HG02885 (cell line): Measurements from ENCODE around the gene HJURP.

Experiments
- ATAC-seq: cut with Tn5 transposase; IDR thresholded peaks from one replicate; pipeline ENCODE4 v1.9.1; 2021; ENCODE audit warnings: mild to moderate bottlenecking; ENCODE audit not compliant: unreplicated experiment, poor library complexity

The HJURP gene

DNA sequence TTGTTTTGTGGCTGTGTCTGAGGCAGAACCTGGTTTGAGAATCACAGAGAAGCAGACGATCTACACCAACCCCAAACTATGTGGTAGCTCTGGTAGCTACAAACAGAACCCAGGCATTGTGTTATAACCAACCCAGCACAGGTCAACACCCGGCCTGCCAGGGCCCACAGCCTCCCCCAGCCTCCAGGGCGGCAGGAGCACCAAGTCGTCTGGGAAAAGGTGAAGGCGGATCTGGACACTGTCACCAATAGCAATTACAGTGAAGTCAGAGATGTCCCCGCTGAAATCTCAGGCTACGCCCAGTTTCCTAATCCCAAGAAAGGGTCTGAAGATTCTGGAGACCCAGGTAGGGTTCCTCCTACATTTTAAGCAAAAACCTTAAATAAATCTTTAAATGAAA, 3.6 kb downstream of the HJURP start:
- no peak for ATAC-seq

DNA sequence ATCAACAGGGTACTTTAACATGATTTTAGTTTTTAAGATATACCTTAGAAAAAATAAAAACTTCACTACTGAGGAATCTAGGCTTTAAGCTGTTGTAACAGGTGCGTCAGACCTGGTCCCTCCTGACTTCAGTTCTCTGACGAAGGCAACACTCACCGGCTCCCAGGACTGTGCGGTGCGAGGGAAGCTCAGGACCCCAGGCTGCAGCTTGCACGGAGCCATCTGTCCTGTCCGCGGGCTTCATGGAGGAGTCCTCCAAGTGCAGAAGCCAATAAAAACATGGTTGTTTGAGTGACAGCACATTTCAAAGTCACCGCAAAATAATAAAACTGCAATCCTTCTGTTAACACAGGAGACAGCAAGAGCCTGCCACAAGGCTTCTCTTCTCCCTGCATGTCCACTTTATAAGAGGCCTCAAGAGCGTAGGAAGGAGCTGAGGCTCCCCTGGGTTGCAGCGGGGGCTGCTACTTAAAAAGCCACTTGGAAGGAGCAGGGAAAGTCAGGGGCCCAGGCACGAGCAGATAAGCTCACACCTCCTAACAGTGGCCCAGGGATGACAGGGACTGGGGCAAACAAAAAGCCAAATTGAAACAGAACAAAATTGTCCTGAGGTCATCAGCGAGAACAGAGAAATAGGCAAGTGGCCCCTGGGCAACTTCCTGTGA, 4.6 kb downstream of the HJURP start:
- no peak for ATAC-seq

DNA sequence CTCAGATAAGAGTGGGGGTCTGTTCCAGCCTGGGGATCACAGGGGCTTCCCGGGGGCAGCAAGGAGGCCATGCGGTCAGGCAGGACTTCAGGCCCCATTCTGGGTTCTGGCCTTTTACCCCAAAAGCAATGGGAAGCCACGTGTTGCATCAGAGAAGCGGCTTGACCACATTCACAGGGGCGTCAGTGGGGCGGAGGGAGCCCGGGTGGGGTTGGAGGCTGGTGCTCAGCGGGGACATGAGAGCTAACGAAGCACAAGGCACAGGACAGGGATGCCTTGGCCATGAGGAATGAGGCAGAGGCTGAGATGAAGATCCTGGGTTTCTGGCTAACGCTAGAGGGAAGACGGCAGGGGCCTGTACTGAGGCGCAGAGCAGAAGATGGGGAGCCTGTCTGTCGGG, 6.1 kb downstream of the HJURP start:
- no peak for ATAC-seq

DNA sequence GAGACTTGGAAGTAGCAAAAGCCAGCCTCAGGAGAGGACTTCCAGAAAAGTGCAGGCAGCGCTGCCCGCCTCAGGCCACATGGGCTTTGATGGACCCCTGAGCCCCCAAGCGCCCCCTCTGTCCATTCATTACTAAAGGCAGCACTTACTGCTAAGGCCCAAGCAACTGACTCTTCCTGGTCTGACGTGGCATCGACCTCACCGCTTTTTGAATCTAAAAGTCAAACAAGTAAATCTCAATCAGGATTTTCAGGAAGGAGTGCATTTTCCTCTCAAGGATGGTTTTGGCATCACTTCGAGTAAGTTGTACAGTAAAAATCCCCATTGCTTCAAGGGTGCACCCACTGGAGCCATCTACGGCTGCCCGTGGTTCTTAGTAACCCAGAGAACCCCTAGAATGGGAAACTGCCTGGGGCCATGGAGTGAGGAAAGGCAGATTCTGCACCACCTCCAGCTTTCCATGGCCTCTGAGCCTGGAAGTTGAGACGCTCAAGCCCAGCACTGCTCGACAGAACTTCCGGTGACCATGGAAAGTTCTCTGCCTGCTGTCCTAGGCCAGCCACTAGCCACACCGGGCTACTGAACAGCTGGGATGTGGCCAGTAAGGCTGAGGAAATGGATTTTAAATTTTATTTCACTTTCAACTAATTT, 7.0 kb downstream of the HJURP start:
- ATAC-seq, result no peak

DNA sequence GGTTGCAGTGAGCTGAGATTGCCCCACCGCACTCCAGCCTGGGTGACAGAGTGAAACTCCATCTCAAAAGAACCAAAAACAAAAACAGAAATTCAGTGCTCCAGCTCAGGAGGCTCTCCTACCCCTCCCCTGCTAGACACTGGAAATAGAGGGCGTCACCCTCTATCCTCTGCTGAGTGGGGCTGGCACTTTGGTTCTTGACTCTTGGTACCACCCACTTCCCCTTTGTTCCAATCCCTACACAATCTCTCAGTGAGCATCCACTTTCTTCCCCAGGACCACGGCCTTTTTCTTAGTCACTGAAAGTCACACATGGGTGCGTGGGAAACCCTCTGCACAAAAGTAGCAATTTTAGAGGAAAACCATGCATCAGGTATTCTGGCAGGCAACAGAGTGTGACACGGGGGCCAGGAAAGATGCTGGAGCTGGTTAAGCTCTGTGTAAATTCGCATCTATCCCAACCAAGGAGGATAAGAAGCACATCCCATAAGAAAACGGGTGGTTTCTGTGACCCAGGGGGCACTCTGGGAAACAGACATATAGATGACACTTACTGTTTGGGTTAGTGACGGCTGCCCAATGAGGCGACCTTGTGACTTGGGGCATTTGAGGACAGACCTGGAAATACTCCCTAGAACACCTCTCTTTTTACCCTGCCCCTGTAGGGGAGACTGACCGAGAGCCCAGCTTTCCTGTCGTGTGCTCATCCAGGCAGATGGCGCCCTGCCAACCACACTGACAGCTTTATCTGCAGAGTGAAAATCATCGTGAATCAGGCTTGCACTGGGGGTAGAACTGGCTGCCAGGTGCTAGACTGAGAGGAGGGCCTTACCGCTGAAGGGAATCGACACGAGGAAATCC, 7.7 kb downstream of the HJURP start:
- no peak for ATAC-seq

DNA sequence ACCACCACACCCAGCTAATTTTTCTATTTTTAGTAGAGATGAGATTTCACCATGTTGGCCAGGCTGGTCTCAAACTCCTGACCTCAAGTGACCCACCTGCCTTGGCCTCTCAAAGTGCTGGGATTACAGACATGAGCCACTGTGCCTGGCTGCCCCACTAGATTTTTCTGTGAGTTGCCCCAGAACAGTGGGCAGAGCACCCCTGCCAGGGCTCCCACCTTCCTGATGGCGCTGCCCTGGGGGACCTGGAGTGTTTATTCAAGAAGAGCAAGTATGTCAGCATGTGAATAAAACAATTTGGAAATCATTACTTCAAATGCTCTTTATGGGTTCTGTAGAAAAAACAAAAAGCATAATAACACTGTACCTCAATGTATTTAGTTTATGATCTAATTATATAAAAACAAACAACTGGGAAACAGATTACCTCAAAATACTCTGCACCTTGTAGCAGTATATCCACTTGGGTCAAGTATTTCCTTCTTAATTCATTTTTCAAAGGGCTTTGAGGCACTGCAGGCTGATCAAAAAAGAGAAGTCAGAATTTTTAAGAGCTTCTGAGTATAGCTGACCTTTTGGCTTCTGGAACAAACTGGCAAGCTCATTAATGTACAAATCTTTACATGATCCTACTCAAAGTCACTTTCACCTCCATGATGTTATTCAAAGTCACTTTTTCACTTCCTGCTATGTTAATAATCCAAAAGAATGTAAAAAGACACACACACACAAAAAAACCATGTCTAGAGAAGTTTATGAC, 8.9 kb downstream of the HJURP start:
- ATAC-seq, result no peak

DNA sequence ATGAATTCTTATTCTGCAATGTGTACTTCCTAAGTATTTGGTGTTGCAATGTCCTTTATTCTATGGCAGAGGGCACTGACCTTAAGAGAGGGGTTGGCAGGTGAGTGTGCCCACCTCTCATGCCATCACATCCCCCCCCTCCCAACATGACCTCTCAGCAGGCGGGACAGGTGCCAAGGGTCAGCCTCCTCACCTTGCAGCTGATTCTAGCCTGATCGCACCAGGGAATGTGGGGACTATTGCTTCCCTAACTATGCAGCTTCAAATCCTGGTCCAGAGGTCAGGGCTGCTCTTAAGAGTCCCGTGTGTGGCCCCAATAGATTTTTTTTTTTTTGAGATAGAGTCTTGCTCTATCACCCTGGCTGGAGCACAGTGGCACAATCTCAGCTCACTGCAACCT, 9.5 kb downstream of the HJURP start:
- no peak for ATAC-seq

DNA sequence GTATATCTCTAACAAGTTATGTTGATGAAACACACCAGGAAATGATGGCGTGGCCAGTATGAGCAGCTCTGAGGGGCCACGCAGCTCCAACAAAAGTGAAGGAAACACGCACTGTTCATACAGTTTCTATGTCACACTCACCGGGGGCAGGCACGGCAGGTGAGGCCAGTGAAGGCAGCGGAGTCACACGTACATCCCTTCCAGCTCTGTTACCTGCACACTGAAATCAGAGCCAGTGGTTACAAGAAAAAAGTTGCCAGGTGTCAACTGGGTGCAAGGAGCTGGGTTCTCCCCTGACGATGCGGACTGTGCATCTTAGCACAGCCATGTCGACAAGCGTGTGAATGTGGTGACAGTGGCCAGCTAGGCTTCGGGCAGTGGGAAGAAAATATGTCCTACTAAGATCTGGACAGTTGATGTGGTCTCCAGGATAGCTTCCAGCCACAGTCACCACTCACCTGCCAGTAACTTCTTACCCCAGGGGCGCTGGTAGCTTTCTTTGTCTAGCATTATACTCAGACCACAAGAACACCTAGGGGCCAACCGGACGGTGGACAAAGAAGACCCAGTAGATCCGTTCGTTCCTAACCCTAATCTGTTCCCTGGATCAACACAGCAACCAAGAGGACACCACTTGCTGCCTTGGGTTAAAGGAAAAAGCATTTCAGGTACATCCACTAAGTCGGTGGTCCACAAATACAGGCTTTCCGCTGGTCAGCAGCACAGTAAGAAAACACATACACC, 10.1 kb downstream of the HJURP start:
- no peak for ATAC-seq

DNA sequence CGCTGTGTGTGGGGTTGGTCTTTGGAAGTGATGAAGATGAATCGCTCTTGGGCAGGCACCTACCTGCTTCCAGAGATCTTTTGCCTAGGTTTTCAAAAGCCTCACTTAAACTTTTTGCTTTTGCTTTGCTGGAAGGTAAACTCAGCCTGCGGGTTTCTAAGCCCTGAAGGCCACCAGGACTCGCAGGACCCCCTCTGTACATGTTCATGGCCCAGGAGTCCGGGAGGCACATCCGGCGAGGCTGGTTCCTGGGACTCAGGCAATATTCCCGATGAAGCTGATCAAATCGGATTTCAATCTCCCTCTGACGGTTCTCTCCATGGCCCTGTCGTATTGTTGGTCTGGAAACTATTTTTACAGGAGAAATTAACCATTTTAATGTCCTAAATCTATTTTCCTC, 13.2 kb downstream of the HJURP start:
- ATAC-seq, result no peak

DNA sequence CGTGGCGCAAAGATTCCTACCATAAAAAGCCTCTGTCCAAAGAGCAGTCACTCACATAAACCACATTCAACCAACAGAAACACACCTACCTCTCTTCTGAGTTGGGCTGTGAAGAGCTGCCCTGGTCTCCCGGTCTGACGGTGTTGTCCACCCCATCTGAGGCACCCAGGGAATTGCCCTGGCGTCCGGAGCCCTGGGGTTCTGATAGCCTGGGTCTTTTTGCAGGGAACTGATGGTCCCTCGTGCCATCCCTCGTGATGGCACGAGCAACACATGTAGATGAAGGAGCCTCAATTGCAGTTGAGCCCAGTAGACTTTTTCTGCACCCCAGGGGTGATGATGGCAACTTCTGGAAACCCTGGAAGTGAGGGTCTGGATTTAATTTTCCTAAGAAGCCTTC, 13.8 kb downstream of the HJURP start:
- no peak for ATAC-seq

DNA sequence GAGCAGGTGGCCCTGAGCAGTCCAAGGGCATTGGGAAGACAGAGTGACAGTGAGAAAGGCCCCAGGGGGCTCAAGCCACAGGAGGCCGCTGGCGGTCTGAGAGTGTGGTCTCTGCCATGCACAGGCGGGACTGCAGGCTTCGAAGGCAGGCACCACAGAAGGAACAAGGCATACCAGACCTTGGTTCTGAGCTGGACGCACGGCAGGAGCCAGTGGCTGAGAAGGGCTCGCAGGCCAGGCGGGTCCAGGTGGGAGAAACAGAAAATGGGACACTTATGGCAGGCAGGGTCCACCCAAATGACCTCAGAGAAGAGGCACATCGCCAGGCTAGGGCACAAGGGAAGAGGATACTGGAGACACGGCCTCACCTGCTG, 14.9 kb downstream of the HJURP start:
- no peak for ATAC-seq

DNA sequence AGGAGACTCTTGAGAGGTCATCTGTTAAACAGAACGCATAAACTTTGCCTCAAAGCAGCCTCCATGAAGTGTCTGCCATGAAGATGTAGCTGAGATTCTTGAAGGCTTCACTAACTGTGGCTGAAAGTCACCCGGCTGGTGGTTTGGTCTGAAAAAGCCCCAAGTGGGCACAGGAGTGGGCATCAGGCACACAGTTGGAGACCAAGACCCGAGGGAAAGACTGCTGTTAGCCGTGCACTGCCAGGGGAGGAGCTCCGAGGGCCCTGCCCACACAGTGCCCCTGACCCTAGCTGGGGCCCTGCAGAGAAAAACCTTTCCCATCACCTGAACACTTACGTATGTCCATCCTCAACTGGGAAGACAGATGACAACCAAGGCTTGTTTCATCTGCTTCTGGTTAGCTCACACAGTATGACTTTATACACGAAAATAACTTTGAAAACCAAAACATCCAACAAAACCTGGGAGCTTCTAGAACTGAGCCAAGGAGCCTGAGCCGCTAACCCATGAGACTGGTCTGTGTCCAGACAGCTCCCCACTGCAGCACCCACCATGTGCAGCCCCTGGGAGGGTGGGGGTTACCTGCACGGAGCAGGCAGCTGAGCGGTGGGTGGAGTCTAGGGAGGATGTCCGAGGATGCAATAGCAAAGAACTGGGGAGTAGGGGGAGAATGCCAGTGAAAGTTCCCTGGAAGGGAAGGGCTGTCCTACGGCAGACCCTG, 15.4 kb downstream of the HJURP start:
- ATAC-seq, result no peak

DNA sequence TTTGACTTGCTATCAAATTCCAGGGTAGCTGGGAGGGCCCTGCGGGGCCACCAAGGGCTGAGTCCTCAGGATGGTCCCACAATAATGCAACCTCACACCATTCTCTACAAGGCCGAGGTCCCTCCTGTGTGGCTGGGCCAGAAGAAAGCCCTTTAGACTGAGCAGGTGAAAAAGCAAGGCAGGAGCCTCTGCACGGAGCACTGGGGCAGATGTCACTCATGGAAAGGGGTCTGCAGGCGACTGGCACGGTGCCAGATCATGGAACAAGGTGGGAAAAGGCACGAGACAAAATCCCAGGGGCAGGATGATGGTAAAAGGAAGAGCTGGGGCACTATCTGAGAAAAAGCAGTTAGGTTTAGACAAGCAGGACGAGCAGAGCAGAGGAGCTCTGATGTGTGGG, 16.1 kb downstream of the HJURP start:
- ATAC-seq, result no peak

DNA sequence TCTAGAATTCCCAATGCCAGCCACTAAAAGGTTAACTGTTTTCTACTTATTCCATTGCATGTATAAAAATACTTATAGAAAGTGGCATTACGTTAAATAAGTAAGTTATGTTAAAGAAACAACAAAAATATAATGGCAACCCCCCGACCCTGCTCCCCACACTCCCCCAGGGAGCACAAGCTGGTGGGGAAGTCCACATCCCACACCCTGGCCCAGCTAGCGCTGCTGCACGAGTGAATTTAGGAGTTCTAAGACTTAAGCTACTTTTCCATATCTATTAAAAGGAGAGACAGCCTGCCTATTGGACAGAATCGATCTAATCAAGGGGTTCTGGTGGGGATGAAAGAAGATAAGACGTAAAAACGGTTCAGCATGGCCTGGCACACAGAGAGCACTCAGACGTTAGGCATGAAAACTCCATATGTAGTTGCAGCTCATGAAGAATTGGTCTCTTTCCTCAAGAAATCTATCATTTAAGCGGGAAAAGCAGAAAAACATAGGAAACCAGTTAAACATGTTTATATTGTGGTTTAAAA, 16.6 kb downstream of the HJURP start:
- no peak for ATAC-seq

DNA sequence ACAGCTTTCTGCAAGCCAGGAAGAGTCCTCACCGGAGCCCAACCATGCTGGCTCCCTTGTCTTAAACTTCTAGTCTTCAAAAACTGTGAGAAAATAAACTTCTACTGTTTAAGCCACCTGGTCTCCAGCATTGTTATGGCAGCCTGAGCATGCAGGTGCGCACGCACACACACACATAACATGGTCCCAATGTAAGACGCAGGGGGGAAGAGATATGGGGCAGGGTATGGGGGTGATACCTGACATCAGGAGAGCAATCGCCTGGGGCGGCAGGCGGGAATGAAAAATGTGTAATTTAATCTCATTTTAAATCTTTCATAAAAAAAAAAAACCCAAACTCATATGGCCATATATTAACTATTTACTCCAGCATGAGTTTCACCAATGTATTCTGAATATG, 18.0 kb downstream of the HJURP start:
- ATAC-seq, result no peak

DNA sequence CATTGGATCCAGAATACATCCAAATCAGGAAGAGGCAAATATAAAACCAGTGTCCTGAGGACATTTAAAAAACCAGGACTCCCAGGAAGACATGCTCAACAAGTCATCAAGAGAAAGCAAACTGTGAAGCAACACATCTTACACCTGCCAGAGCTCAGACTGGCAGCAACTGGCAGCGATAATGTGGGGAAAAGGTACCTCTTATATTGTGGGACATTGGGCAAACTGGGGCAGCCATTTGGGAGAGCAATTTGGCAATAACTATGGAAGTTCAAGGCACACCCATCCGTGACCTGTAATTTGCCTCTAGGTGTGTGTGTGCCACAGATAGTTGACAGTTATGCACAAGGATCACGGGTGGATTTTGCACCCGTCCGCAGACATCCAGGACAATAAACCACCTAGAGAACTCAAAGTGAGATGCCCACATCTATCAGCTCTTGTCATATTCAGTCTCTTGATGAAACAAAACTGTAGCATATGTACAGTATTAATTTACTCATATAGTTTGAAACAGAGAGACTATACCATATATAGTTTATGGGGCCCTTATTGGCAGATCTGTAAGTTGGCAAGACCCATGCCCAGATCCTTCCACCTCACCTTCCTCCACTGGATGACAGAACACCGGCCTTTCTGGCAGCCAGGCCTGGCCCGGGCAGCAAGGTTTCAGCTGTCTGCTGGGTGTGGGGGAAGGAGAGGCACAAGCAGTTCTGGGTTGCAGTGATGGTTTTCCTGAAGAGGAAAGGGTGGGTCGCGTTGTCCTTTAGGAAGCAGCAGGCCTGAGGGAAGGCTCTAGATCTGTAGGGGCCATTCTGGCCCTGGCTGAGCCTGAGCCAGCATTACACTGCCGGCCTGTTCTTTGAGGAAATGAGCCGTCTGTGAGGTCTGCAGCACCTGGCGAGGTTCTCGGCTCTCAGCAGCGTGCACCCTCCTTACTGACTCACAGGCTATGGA, 18.8 kb downstream of the HJURP start:
- no peak for ATAC-seq

DNA sequence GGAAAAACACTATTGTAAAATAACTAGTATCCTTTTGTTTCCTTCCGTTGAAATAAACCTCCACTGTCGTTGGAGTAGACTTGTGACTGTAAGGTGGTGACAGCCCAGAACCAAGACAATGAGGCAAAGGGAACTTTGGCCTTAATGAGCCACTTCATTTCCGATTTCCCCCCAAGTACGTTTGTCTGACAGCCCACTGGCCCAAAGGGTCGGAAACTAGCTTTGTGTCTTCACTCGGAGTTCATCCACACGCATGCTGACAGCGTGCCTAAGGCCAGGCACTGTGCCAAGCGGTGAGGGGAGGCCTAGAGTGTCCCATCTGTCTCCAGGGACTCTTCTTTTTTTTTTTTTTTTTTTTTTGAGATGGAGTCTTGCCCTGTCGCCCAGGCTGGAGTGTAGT, 21.0 kb downstream of the HJURP start:
- no peak for ATAC-seq

DNA sequence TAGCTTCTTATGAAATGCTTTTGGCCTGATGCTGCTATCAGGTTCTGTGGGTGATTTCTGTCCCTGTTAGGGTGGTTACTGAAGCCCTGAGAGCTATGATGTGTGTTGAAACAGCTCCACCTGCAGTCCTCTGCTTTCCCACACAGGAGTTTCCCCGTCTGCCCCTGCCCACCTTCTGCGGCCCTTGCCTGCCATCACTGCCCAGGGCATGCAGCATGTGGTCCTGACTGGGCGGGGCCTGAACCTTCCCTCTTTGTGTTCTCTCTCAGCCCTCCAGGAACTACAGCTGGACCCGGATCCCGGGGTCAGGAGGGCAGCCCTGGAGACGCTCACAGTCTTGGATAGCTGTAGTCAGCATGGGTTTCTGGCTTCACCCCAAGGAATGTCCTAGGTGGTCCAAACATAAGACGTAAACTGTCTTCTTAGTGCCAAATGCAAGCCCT, 21.4 kb downstream of the HJURP start:
- no peak for ATAC-seq
